GM12878 (cell line): Measurements from ENCODE around the gene ITGA7. TPM values are rescaled to one million over a fixed set of nuclear protein-coding genes. Genes with fewer than 3 reads are reported as not detected.

Source experiments
- ATAC-seq: fragments of 200-7000 bp; cut with Tn5 transposase; 3 replicates; pipeline ENCODE4 v1.9.1; 2020; ENCODE audit warnings: mild to moderate bottlenecking, moderate library complexity
- BruUV-seq: library from RNA; stranded (reverse); fragments of 400-500 nt; replicated peaks from 2 replicates; lab custom pipeline; 2021; lab: Mats Ljungman, UMichigan
- CTCF ChIA-PET: fragments of 300-600 bp; sonication (Branson Sonifier 250); formaldehyde crosslinking; extraction: SDS; loops from one replicate; lab custom pipeline; 2021; ENCODE audit warnings: inconsistent platforms; lab: Yijun Ruan, JAX
- POLR2A ChIA-PET: fragments of 350-600 bp; formaldehyde crosslinking; extraction: SDS; loops from one replicate; lab custom pipeline; 2021; ENCODE audit warnings: inconsistent platforms; lab: Charles Lee
- RAD21 ChIA-PET: fragments of 300-600 bp; sonication (Branson Sonifier 250); formaldehyde crosslinking; loops from one replicate; lab custom pipeline; 2023; ENCODE audit warnings: antibody characterized with exemption; ENCODE audit not compliant: unreplicated experiment; lab: Charles Lee
- SMC1A ChIA-PET: fragments of 300-600 bp; sonication (Branson Sonifier 250); formaldehyde crosslinking; loops from one replicate; lab custom pipeline; 2023; ENCODE audit not compliant: unreplicated experiment, uncharacterized antibody; lab: Charles Lee
- DNase-seq: peaks from one replicate; pipeline ENCODE4 v3.0.0-alpha.2; 2011; ENCODE audit warnings: low read depth, low spot score
- FAIRE-seq: peaks from 3 replicates; lab custom pipeline; 2011; peaks lifted over from hg19 to GRCh38; lab: Jason Lieb, UNC
- H2AFZ ChIP-seq: 2 replicates; pipeline ENCODE4 v1.6.0; 2011; ENCODE audit warnings: low read depth, low read length, control low read depth; ENCODE audit not compliant: control insufficient read depth
- H3K27ac ChIP-seq: 2 replicates; pipeline ENCODE4 v1.5.1; 2011; ENCODE audit warnings: control low read depth; ENCODE audit not compliant: control insufficient read depth, insufficient read depth
- H3K27me3 ChIP-seq, 2 experiments: replicated peaks in 1 of 2; 2 replicates each; pipeline versions ENCODE4 v1.6.0 to v1.6.1; 2011; ENCODE audit warnings: low read length in 1 of 2; ENCODE audit not compliant: control insufficient read depth in 2 of 2, insufficient read depth in 2 of 2
- H3K36me3 ChIP-seq, 2 experiments: 2 replicates each; pipeline ENCODE4 v1.5.1; 2011; ENCODE audit warnings: low read length in 1 of 2; ENCODE audit not compliant: control insufficient read depth in 2 of 2, insufficient read depth in 2 of 2
- H3K4me1 ChIP-seq: 2 replicates; pipeline ENCODE4 v1.6.1; 2011; ENCODE audit warnings: mild to moderate bottlenecking, low read length, moderate library complexity, mixed read lengths; ENCODE audit not compliant: control insufficient read depth, insufficient read depth
- H3K4me2 ChIP-seq: 2 replicates; pipeline ENCODE4 v1.6.0; 2011; ENCODE audit warnings: control low read depth; ENCODE audit not compliant: control insufficient read depth, insufficient read depth
- H3K4me3 ChIP-seq: fragments of 200-600 bp; sonication (generic); 2 replicates; pipeline ENCODE4 v1.5.1; 2016
- H3K79me2 ChIP-seq: 2 replicates; pipeline ENCODE4 v1.6.0; 2011; ENCODE audit warnings: low read length; ENCODE audit not compliant: control insufficient read depth, insufficient read depth
- H3K9ac ChIP-seq: 2 replicates; pipeline ENCODE4 v1.8.0; 2011; ENCODE audit warnings: low read length, control low read depth, mixed read lengths; ENCODE audit not compliant: control insufficient read depth, insufficient read depth
- H3K9me3 ChIP-seq: replicated peaks from 3 replicates; pipeline ENCODE4 v1.5.1; 2011; ENCODE audit warnings: mild to moderate bottlenecking, low read length; ENCODE audit not compliant: control insufficient read depth, insufficient read depth
- H4K20me1 ChIP-seq: 2 replicates; pipeline ENCODE4 v1.6.0; 2011; ENCODE audit not compliant: control insufficient read depth, insufficient read depth
- ASH2L ChIP-seq: fragments of 300-600, 200-600 bp; sonication (generic); IDR thresholded peaks from 2 replicates; pipeline ENCODE4 v1.6.1; 2017; ENCODE audit warnings: low read depth, mild to moderate bottlenecking, borderline replicate concordance
- CBFB ChIP-seq: IDR thresholded peaks from 2 replicates; pipeline ENCODE4 v1.6.1; 2016; ENCODE audit warnings: antibody characterized with exemption, low read depth
- CHD2 ChIP-seq: IDR thresholded peaks from 2 replicates; pipeline ENCODE4 v1.6.1; 2011; ENCODE audit warnings: low read depth, low read length, improper control_type of control experiment, borderline replicate concordance
- CREM ChIP-seq: IDR thresholded peaks from 2 replicates; pipeline ENCODE4 v1.6.1; 2014; ENCODE audit warnings: antibody characterized with exemption, low read depth
- FOXM1 ChIP-seq: IDR thresholded peaks from 2 replicates; pipeline ENCODE4 v1.6.1; 2012; ENCODE audit warnings: low read depth, mild to moderate bottlenecking, inconsistent platforms, low read length, moderate library complexity
- MTA3 ChIP-seq: IDR thresholded peaks from 2 replicates; pipeline ENCODE4 v1.6.1; 2012; ENCODE audit warnings: low read length, inconsistent platforms, borderline replicate concordance
- PAX8 ChIP-seq: fragments of 450-650 bp; IDR thresholded peaks from 2 replicates; pipeline ENCODE4 v1.6.1; 2017; ENCODE audit warnings: mild to moderate bottlenecking, moderate library complexity
- RBBP5 ChIP-seq: fragments of 200-600 bp; sonication (generic); conservative IDR thresholded peaks from 2 replicates; pipeline ENCODE4 v1.6.1; 2016
- SMAD1 ChIP-seq: fragments of 450-650 bp; IDR thresholded peaks from 2 replicates; pipeline ENCODE4 v1.6.1; 2018; ENCODE audit warnings: mild to moderate bottlenecking, low read depth; ENCODE audit not compliant: partially characterized antibody
- STAT1 ChIP-seq: fragments of 450-650 bp; conservative IDR thresholded peaks from 2 replicates; pipeline ENCODE4 v1.6.1; 2014; ENCODE audit warnings: antibody characterized with exemption, mild to moderate bottlenecking
- WRNIP1 ChIP-seq: IDR thresholded peaks from 2 replicates; pipeline ENCODE4 v1.6.1; 2011; ENCODE audit warnings: low read depth, low read length, improper control_type of control experiment, borderline replicate concordance
- YBX1 ChIP-seq: fragments of 450-650 bp; IDR thresholded peaks from 2 replicates; pipeline ENCODE4 v1.6.1; 2016; ENCODE audit warnings: antibody characterized with exemption
- ZNF24 ChIP-seq: fragments of 450-650 bp; IDR thresholded peaks from 2 replicates; pipeline ENCODE4 v1.6.1; 2017; ENCODE audit warnings: antibody characterized with exemption, mild to moderate bottlenecking
- WGBS: methylation state at CpG from one replicate; pipeline ENCODE4 v1.1.6; 2016; ENCODE audit warnings: low lambda C conversion rate; ENCODE audit not compliant: insufficient replicate concordance, insufficient coverage; ENCODE audit errors: missing lambda C conversion rate; 5-methylcytosine and 5-hydroxymethylcytosine counted together
- in situ Hi-C: fragments of 300-500 bp; cut with MboI; formaldehyde crosslinking; loops from 9 replicates; pipeline ENCODE4 v1.14.3; 2018; ENCODE audit warnings: mixed read lengths
- intact Hi-C: fragments of 100-400 bp; cut with micrococcal nuclease; formaldehyde crosslinking; loops from one replicate; pipeline ENCODE4 v1.14.2; 2022; ENCODE audit not compliant: unreplicated experiment
- polyA plus RNA-seq, 11 experiments: library from polyadenylated mRNA; depleted of rRNA in 4 of 11; unstranded in 6 of 11; stranded (reverse) in 5 of 11; fragments of >200 nt; fragmentation: Nextera tagmentation in 4 of 11; fragmentation: Illumina TruSeq in 1 of 11; extraction: Ambion mirVana in 4 of 11; extraction: Trizol in 1 of 11; gene quantifications; 1 replicate in 1 of 11; 2 replicates in 10 of 11; pipeline versions ENCODE4 v1.2.1 to v1.2.3, GENCODE V29; 2011 to 2016; ENCODE audit warnings: inconsistent platforms in 2 of 11, missing spikeins in 2 of 11, low read depth in 1 of 11
- total RNA-seq, 4 experiments: library from RNA; depleted of rRNA in 3 of 4; stranded (reverse); fragments of >200 nt in 3 of 4; fragmentation: Illumina TruSeq in 1 of 4; extraction: Trizol in 1 of 4; gene quantifications; 2 replicates each; pipeline versions ENCODE4 v1.2.1 to v1.2.3, GENCODE V29; 2013 to 2021
- TF ChIP-seq, protein P1 (sequence below): fragments of 450-650 bp; formaldehyde crosslinking; IDR thresholded peaks from 2 replicates; pipeline ENCODE4 v1.4.0; 2022; ENCODE audit warnings: mild to moderate bottlenecking, moderate library complexity
- TF ChIP-seq, protein P2 (sequence below): fragments of 450-650 bp; IDR thresholded peaks from 2 replicates; pipeline ENCODE4 v1.6.1; 2017; ENCODE audit warnings: low read depth, mild to moderate bottlenecking, moderate library complexity

ITGA7 gene
- total and polyA plus RNA-seq, 10 of the 15 experiments (the other 5 are each of a cell fraction or from before 2014, with no cell fraction given), result 0.18 to 5.1 (median 1.5) TPM

DNA sequence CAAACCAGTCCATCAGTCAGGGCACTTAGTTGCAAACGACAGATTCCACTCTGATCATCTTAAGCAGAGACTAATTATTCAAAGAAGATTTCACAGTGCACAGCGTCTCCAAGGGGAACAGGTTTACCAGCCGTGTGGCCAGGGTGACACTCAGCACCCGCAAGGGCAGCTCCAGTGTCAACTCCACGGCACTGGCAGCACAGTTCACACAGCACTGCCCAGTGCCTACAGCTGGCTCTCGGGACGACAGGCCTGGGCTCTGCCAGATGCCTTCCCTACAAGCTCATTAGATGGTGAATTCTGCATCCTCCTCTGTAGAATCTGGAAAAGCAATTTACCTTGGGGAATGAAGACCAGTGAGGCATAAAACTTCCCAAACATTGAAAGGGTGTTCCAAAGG, 66.1 kb downstream of the ITGA7 start:
- Histone ChIP-seq H2AFZ (no peak overlapping the region), H3K27me3 (no peaks in the 10 kb centered on the region; a peak in 1 of 4 replicates), H3K27ac (no peak overlapping the region), H3K9me3 (no peaks in the 10 kb centered on the region; the same call in 2 of the 3 replicates), H3K36me3 (no peaks in the 10 kb centered on the region), H3K4me2 (no peak overlapping the region), H3K4me3 (no peak overlapping the region), H3K79me2 (no peaks in the 10 kb centered on the region), H3K9ac (no peak overlapping the region), H4K20me1 (no peaks in the 10 kb centered on the region), H3K4me1 (peaks cover 19% of the 10 kb centered on the region)
- ATAC-seq (no peak), DNase-seq (no peak), FAIRE-seq (no peak)
- in situ Hi-C loops, result no loop called here
- SMC1A ChIA-PET, result interaction anchor here (0.5 kb wide), 1 partner anchor 1110 kb away, joined by 3 read pairs; no protein-coding TSS in a partner anchor
- no TSS peak for BruUV-seq
- TF ChIP-seq CBFB (no peak), SMAD1 (no peak), CHD2 (no peak), WRNIP1 (no peak)
- CTCF ChIA-PET, result interaction anchor here (0.6 to 1.9 kb wide), 3 partner anchors 14 to 96 kb away, joined by 3 to 11 read pairs (median 4); no protein-coding TSS in a partner anchor
- WGBS, result 63% methylated on average over 7 of the region's 7 CpGs
- intact Hi-C loops, result no loop called here
- POLR2A ChIA-PET, result no interaction called here
- RAD21 ChIA-PET, result no interaction called here

DNA sequence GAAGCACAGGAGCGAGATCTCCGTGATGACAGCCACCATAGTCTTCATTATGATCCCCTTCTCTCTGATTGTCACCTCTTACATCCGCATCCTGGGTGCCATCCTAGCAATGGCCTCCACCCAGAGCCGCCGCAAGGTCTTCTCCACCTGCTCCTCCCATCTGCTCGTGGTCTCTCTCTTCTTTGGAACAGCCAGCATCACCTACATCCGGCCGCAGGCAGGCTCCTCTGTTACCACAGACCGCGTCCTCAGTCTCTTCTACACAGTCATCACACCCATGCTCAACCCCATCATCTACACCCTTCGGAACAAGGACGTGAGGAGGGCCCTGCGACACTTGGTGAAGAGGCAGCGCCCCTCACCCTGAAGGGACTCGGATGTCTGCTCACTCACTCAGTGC, 70.2 kb downstream of the ITGA7 start:
- Histone ChIP-seq H3K36me3 (no peaks in the 10 kb centered on the region), H3K27ac (no peak overlapping the region), H3K9me3 (no peaks in the 10 kb centered on the region), H3K4me1 (peaks cover 7% of the 10 kb centered on the region), H3K4me3 (no peak overlapping the region), H3K79me2 (no peaks in the 10 kb centered on the region), H2AFZ (no peak overlapping the region), H3K27me3 (no peaks in the 10 kb centered on the region; a peak in 1 of 4 replicates), H3K4me2 (no peak overlapping the region), H4K20me1 (no peaks in the 10 kb centered on the region), H3K9ac (no peak overlapping the region)
- peak; percentile 21; the same call in 1 of the 3 replicates for ATAC-seq
- ChIA-PET POLR2A (no interaction called here), RAD21 (no interaction called here), SMC1A (no interaction called here), CTCF (interaction anchor here (1.5 kb wide), 1 partner anchor 645 kb away, joined by 3 read pairs; no protein-coding TSS in a partner anchor)
- WGBS, result 66% methylated on average over 15 of the region's 15 CpGs
- intact Hi-C loops, result no loop called here
- no TSS peak for BruUV-seq
- DNase-seq, result no peak
- in situ Hi-C loops, result no loop called here
- FAIRE-seq, result no peak
- TF ChIP-seq MTA3 (no peak), ZNF24 (no peak), FOXM1 (no peak), ASH2L (no peak), CREM (no peak), RBBP5 (no peak), YBX1 (no peak), STAT1 (no peak), PAX8 (no peak)
- TF ChIP-seq, protein P1, sequence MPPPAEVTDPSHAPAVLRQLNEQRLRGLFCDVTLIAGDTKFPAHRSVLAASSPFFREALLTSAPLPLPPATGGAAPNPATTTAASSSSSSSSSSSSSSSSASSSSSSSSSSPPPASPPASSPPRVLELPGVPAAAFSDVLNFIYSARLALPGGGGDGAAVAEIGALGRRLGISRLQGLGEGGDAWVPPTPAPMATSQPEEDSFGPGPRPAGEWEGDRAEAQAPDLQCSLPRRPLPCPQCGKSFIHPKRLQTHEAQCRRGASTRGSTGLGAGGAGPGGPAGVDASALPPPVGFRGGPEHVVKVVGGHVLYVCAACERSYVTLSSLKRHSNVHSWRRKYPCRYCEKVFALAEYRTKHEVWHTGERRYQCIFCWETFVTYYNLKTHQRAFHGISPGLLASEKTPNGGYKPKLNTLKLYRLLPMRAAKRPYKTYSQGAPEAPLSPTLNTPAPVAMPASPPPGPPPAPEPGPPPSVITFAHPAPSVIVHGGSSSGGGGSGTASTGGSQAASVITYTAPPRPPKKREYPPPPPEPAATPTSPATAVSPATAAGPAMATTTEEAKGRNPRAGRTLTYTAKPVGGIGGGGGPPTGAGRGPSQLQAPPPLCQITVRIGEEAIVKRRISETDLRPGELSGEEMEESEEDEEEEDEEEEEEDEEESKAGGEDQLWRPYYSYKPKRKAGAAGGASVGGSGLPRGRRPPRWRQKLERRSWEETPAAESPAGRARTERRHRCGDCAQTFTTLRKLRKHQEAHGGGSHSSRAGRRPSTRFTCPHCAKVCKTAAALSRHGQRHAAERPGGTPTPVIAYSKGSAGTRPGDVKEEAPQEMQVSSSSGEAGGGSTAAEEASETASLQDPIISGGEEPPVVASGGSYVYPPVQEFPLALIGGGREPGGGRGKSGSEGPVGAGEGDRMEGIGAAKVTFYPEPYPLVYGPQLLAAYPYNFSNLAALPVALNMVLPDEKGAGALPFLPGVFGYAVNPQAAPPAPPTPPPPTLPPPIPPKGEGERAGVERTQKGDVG (CRISPR knock-in tag), result no peak
- TF ChIP-seq, protein P2, sequence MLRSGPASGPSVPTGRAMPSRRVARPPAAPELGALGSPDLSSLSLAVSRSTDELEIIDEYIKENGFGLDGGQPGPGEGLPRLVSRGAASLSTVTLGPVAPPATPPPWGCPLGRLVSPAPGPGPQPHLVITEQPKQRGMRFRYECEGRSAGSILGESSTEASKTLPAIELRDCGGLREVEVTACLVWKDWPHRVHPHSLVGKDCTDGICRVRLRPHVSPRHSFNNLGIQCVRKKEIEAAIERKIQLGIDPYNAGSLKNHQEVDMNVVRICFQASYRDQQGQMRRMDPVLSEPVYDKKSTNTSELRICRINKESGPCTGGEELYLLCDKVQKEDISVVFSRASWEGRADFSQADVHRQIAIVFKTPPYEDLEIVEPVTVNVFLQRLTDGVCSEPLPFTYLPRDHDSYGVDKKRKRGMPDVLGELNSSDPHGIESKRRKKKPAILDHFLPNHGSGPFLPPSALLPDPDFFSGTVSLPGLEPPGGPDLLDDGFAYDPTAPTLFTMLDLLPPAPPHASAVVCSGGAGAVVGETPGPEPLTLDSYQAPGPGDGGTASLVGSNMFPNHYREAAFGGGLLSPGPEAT, result no peak
